HG03060 (cell line): Measurements from ENCODE around the gene SLC10A1.
"Not testable (repeated sequence)": the region's sequence is repeated elsewhere in the genome, so short reads cannot be mapped to it uniquely, and the experiment has no call there.

ENCODE experiments used
- ATAC-seq: cut with Tn5 transposase; IDR thresholded peaks from one replicate; pipeline ENCODE4 v1.9.1; 2021; ENCODE audit warnings: low read depth, moderate number of reproducible peaks; ENCODE audit not compliant: unreplicated experiment

SLC10A1 gene

GRCh38 chr14:69796797-69797500 lies at the start of gene SLC10A1:
Gene SLC10A1, minus strand, starts transcription at chr14:69797241. Its CDS starts 86 bp downstream, at chr14:69797155.
- ATAC-seq, result no peak

GRCh38 chr14:69845787-69846186 lies 48.7 kb upstream of the SLC10A1 start:
- no peak for ATAC-seq

- no peak for ATAC-seq
Observed at GRCh38 chr14:69845050-69845581, 48.1 kb upstream of the SLC10A1 start.

GRCh38 chr14:69844171-69844570 lies 47.1 kb upstream of the SLC10A1 start:
- ATAC-seq, result no peak

- no peak for ATAC-seq
Observed at GRCh38 chr14:69842686-69843420, 45.8 kb upstream of the SLC10A1 start.

- ATAC-seq, result no peak
Observed at GRCh38 chr14:69841656-69842055, 44.6 kb upstream of the SLC10A1 start.

- ATAC-seq, result no peak
Observed at GRCh38 chr14:69839661-69840060, 42.6 kb upstream of the SLC10A1 start.

GRCh38 chr14:69838881-69839416 lies 41.9 kb upstream of the SLC10A1 start:
- ATAC-seq, result no peak

GRCh38 chr14:69828879-69829278 lies 31.8 kb upstream of the SLC10A1 start:
- ATAC-seq, result no peak

- no peak for ATAC-seq
Observed at GRCh38 chr14:69828354-69828753, 31.3 kb upstream of the SLC10A1 start.

GRCh38 chr14:69827560-69827959 lies 30.5 kb upstream of the SLC10A1 start:
- no peak for ATAC-seq

- no peak for ATAC-seq
Observed at GRCh38 chr14:69822456-69822855, 25.4 kb upstream of the SLC10A1 start.

- no peak for ATAC-seq
Observed at GRCh38 chr14:69820991-69821390, 23.9 kb upstream of the SLC10A1 start.

- ATAC-seq, result no peak
Observed at GRCh38 chr14:69819607-69820006, 22.6 kb upstream of the SLC10A1 start.

- no peak for ATAC-seq
Observed at GRCh38 chr14:69818758-69819191, 21.7 kb upstream of the SLC10A1 start.

- ATAC-seq, result no peak
Observed at GRCh38 chr14:69816216-69816615, 19.2 kb upstream of the SLC10A1 start.

GRCh38 chr14:69815556-69815955 lies 18.5 kb upstream of the SLC10A1 start:
- ATAC-seq, result no peak

- ATAC-seq, result no peak
Observed at GRCh38 chr14:69814397-69814796, 17.4 kb upstream of the SLC10A1 start.

GRCh38 chr14:69813346-69813745 lies 16.3 kb upstream of the SLC10A1 start:
- not testable (repeated sequence) for ATAC-seq

- no peak for ATAC-seq
Observed at GRCh38 chr14:69812711-69813110, 15.7 kb upstream of the SLC10A1 start.

GRCh38 chr14:69811868-69812252 lies 14.8 kb upstream of the SLC10A1 start:
- no peak for ATAC-seq
